ENCODE measurements around the gene CATSPERB.

CATSPERB gene

DNA sequence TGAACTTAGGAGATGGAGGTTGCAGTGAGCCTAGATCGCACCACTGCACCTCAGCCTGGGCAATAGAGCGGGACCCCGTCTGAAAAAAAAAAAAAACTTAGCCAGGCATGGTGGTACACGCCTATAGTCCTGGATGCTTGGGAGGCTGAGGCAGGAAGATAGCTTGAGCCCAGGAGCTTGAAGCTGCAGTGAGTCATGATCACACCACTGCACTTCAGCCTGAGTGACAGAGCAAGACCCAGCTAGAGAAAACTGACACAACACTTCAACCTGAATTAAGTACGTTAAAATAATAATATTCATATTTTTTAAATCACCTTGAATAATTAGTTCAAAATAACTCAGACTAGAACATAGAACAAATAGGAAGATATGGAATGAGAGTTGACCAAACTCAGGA is 5.7 kb upstream of the CATSPERB start:
- TF ChIP-seq, protein P1, sequence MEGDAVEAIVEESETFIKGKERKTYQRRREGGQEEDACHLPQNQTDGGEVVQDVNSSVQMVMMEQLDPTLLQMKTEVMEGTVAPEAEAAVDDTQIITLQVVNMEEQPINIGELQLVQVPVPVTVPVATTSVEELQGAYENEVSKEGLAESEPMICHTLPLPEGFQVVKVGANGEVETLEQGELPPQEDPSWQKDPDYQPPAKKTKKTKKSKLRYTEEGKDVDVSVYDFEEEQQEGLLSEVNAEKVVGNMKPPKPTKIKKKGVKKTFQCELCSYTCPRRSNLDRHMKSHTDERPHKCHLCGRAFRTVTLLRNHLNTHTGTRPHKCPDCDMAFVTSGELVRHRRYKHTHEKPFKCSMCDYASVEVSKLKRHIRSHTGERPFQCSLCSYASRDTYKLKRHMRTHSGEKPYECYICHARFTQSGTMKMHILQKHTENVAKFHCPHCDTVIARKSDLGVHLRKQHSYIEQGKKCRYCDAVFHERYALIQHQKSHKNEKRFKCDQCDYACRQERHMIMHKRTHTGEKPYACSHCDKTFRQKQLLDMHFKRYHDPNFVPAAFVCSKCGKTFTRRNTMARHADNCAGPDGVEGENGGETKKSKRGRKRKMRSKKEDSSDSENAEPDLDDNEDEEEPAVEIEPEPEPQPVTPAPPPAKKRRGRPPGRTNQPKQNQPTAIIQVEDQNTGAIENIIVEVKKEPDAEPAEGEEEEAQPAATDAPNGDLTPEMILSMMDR (conservative IDR thresholded peaks at IDR 0.05; ENCODE audit: low read depth, low read length) = no peak
- H3K4me3 ChIP-seq (ENCODE audit: low read depth, low read length) = no peak overlapping the region

DNA sequence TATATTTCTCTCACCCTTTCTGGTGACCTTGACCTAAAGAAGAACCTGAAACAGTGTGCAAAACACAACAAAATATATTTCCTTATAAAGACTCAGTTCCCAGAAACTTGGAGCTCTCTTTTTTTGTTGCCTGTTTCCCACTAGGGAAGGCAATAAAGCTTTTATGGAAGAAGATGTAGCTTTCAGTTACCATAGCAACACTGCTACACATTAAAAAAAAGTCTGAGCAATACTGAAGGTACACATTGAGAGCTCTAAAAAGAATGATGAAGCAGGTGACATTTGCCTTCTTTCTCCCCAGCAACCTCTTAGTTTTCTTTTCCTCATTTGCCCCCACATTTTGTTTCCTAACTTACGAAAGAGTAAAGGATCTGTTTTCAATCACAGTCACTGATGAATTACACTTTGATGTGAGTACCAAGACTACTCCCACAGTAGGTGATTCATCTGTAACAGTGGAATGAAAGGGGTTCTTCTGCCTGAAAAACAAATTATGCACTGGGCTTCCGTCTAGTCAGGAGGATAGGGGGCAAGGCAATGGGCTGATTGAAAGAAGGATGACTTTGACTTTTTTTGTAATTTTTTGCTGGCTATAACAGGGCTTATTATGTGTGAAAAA is 1.1 kb upstream of the CATSPERB start:
- H3K4me3 ChIP-seq (ENCODE audit: low read depth, low read length) = no peak overlapping the region
- TF ChIP-seq, protein P1 (conservative IDR thresholded peaks at IDR 0.05; ENCODE audit: low read depth, low read length) = no peak

More for the DNA sequence above, 5.7 kb upstream of the CATSPERB start:
- DNase-seq (ENCODE audit: low read depth) = no peak

DNA sequence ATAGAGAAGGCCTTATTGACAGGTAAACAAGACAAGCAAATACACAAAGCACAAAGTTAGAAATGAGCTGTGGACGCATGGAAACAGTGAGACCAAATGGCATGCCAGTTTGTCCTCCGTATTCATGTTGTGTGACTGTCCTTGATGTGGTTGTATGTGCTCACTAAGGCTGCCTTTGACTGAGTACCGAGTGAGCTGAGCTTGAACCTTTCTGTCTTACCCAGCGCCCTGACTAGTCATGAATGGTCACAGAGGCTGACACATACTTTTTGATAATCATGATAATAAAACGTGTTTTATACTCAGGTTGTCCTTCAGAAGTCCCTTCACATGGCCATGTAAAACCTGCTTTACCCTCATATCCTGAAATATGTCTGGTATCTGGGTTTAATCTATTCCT is 553 bp upstream of the CATSPERB start:
- no peak for DNase-seq (ENCODE audit: low read depth)
- TF ChIP-seq, protein P1 (conservative IDR thresholded peaks at IDR 0.05; ENCODE audit: low read depth, low read length) = no peak
- H3K4me3 ChIP-seq (ENCODE audit: low read depth, low read length) = no peak overlapping the region

More for the DNA sequence above, 1.1 kb upstream of the CATSPERB start:
- DNase-seq (ENCODE audit: low read depth) = no peak

DNA sequence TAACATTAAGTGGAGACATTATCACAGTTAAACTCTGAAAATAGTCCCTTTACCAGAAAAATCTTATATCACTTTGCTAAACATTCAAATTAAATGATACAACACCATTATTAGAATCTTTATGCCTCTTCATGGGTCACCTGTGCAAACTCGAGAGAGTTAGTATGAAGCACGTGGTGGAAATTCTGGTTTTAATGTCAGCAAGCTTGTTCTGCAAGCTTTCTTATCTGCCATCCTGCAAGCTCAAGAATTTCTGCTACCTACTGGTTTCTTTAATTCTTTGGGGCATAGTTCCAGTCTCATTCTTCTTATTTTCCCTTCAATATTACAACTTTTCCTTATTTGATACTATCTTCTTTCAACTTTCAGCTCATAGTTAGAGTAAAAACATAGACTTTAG is 868 bp downstream of the CATSPERB start:
- no peak overlapping the region for H3K4me3 ChIP-seq (ENCODE audit: low read depth, low read length)
- no peak for DNase-seq (ENCODE audit: low read depth)
- TF ChIP-seq, protein P1 (conservative IDR thresholded peaks at IDR 0.05; ENCODE audit: low read depth, low read length) = no peak

DNA sequence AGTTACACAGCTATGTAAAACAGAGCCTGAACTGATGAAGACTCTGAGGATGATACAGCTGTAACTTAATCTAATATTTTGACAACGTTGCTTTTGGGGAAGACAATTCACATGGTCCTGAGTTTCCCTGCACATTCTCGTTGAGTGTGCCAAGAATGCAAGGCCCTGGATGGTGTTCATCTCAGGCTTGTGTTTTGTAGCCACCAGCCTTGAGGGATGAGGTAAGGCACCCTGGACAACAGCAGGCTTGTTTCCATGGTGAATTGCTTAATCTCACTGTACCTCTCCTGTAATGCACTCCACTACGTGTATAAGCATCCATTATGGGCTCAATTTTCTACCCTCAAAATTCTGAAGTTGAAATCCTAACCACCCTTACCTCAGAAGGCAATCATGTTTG is 2.1 kb downstream of the CATSPERB start:
- TF ChIP-seq, protein P1 (conservative IDR thresholded peaks at IDR 0.05; ENCODE audit: low read depth, low read length) = no peak
- DNase-seq (ENCODE audit: low read depth) = no peak

DNA sequence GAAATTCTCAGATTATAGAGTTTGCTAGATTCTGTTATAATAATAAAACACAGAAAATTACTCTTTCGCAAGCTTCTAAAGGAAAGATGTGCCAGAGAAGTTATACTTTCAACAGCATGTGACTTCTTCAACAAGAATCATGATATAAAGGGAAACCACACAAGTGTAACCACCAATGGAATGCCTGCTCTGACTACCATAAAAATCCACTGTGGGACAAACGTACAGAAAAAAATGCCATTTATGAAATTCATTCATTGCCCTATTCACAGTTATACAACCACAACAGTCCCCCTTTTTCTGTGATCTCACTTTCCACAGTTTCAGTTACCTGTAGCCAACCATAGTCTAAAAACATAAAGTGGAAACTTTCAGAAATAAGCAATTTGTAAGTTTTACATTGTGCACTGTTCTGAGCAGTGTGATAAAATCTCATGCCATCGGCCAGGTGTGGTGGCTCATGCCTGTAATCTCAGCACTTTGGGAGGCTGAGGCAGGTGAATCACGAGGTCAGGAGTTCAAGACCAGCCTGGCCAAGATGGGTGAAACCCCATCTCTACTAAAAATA is 3.2 kb downstream of the CATSPERB start:
- no peak overlapping the region for H3K4me3 ChIP-seq (ENCODE audit: low read depth, low read length)
- no peak for DNase-seq (ENCODE audit: low read depth)
- TF ChIP-seq, protein P1 (conservative IDR thresholded peaks at IDR 0.05; ENCODE audit: low read depth, low read length) = no peak

More for the DNA sequence above, 2.1 kb downstream of the CATSPERB start:
- no peak overlapping the region for H3K4me3 ChIP-seq (ENCODE audit: low read depth, low read length)

DNA sequence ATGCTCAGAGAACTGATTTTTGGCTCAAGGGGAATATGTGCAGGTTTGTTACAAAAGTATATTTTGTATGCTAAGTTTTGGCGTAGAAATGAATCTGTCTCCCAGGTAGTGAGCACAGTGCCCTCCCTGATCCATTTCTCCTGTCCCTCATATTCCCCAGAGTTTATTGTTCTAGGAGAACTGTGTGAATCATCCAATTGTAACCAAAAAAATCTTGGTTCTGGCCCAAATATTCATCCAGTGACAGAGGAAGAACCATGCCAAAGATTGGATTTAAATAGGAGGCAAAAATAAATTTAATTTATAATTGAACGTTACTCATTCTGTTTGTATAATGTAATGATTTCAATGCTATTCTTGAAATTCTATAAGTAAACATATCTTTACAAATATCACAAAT is 4.8 kb downstream of the CATSPERB start:
- H3K4me3 ChIP-seq (ENCODE audit: low read depth, low read length) = no peak overlapping the region
- no peak for DNase-seq (ENCODE audit: low read depth)
- TF ChIP-seq, protein P1 (conservative IDR thresholded peaks at IDR 0.05; ENCODE audit: low read depth, low read length) = no peak

Measured in choroid plexus epithelial cell (primary cell).